NCI-H226 (cell line): ENCODE results near the gene C16orf96.

Experiments used
- DNase-seq: peaks from one replicate; pipeline ENCODE4 v3.0.0-alpha.2; 2015

Gene C16orf96

DNA sequence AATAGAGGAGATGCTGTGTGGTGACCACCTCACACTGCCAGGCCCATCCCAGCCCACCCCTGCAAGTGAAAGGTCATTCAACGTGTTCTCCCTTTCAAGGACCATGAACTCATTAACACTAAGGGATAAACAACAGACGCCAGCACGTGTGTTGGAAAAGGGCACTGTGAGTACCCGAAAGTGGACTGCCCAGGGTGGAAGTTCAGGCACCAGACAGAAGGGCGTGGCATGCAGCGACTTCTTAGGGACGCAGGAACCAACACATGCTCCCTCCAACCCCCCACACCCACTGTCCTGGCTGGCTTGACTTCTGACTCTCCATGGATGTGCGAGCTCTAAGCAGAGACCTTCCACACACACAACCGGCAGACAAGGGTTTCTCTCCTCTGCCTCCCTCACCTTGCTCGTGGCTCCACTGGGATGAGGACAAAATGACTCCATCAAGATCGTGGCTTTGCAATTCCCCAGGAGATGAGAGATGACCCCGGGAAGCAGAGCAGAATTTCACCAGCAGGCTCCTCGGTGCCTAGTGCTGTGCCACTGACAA, 47.6 kb downstream of the C16orf96 start:
- no peak for DNase-seq

DNA sequence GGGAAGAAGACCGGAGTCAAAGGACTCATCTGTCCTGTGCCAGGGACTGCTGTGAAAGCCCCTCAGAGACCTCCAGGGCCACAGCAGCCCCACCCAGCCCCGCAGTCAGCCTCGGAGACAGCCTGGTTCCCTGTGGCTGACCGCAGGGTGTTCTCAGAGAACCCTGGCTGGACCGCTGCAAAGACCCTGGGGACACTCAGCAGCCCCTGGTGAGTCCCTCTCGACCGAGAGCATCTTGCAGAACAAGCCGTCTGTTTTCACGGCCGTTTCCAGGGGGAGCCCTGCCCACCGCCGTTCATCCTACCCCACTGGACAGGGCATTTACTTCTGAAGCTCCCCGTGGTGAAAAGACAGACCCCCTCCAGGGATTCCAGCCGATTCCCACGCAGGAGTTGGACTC, 48.3 kb downstream of the C16orf96 start:
- no peak for DNase-seq

DNA sequence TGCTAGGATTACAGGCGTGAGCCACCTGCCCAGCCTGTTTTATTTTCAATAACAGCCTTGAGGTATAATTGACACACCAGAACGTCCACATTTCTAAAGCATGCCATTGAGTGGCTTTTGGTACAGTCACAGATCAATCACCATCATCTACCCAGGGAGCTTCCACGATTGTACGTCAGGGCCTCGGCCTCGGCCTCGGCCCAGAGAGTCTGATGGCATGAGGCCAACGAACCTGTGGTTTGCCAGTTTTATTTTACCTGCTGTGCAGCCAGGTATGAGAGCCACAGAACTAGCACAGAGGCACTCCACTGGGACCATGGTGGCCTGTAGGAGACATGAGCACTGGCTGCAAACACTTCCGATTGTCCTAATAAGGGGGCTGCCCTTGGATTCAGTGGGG, 50.2 kb downstream of the C16orf96 start:
- no peak for DNase-seq

- no peak for DNase-seq
These were observed 51.9 kb downstream of the C16orf96 start for GRCh38 chr16:4607841-4608703.

- DNase-seq, result no peak
These were observed 52.5 kb downstream of the C16orf96 start for GRCh38 chr16:4608704-4608980.

- DNase-seq, result no peak
These were observed 53.3 kb downstream of the C16orf96 start for GRCh38 chr16:4609200-4610010.

GRCh38 chr16:4610011-4611005, 54.2 kb downstream of the C16orf96 start:
- DNase-seq, result no peak

- no peak for DNase-seq
These were observed 55.3 kb downstream of the C16orf96 start for GRCh38 chr16:4611337-4612021.

DNA sequence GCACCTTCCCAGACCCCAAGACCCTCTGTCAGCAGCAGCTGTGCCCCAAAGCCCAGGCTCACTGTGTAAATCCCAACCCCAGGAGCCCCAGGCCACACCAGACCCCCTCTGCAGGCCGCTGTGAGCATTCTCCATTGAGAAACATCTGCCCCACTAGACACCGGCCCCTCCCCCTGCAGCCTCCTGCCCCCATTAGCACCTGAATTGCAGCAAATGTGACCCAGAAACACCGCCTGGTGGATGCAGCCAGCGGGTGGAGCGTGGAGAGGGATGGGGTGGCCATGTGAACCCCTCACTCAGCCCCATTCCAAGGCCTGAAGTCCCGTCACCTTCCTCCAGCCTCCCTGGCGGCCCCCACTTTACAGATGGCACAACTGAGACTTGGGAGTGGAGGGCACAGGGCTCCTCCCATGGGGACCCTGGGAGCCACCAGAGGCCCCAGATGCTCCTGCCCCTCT, 56.4 kb downstream of the C16orf96 start:
- no peak for DNase-seq

DNA sequence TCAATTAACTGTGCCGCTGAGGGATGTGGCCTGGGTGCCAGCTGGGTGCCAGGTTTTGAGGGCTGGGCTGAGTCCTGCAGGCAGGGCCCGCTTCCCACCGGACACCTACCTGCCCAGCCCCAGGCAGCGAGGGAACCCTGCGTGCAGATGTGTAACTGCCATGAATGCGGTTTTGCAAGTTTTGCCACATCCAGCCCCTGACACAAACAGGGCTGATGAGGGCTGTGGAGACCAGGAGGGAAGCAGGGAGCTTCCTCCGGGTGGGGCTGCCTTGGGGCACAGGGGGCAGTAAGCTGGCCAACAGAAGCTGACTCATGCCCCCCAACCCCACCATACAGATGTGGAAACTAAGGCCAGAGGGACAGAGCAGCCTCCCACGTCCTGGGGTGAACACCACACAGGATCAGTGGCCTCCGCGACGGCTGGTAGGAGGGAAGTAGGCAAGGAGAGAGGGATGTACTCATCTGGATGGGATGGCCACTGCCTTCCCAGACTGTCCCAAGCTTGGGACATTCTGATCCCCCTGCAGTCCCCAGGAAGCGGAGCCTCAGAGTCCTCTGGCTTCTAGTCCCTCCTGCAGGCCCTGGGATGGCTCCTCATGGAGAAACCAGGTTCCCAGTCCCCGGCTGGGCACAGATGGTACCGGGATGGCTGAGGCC, 57.0 kb downstream of the C16orf96 start:
- DNase-seq, result no peak

DNA sequence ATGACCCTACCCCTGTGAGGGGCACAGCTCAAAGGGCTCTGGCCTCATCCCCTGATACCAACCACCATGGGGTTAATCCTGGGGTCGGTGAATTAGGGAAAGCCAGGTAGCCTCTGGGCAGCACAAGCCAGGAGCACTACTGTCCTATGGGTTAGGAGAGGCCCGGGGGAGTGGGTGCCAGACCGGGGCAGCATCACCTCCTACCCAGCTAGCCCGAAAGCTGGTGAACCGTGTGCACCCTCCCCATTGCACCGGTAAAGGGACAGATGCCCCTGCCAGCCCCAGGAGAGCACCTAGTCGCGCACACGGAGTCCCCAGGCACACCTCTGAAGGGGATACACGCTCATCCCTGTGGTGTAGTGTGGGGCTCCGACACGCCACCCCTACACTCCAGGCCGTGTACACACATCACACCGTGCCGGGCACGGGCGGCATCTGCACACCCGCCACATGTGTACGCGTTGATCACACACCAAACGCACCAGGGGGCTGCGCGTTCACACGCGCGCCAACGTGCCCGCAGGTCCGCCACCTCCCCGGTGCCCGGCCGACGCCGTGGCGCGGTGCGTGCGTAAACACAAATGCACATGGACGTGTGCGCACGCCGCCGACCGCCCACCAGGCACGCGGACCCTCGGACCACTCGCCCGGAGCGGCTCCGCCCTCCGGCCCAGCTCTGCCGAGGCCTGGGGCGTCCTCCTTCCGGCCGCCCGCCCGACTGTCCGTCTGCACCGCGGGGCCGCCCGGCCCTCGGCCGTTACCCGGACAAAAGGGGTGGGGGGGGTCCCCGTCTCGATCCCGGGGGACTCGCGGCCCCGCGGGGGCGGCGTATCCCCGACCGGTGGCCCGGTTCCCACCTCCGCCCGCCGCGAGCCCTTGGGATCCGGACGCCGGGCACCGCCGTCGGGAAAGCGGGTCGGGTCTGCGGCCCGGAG, 57.8 kb downstream of the C16orf96 start:
- DNase-seq, result no peak

- DNase-seq, result peak; percentile 86
These were observed 58.6 kb downstream of the C16orf96 start, which contains the start of gene UBALD1 for GRCh38 chr16:4614571-4615383. UBALD1 (minus strand) TSS chr16:4614888; CDS start chr16:4614797, 91 bp downstream.

GRCh38 chr16:4615384-4616046, 59.4 kb downstream of the C16orf96 start:
- DNase-seq, result no peak

DNA sequence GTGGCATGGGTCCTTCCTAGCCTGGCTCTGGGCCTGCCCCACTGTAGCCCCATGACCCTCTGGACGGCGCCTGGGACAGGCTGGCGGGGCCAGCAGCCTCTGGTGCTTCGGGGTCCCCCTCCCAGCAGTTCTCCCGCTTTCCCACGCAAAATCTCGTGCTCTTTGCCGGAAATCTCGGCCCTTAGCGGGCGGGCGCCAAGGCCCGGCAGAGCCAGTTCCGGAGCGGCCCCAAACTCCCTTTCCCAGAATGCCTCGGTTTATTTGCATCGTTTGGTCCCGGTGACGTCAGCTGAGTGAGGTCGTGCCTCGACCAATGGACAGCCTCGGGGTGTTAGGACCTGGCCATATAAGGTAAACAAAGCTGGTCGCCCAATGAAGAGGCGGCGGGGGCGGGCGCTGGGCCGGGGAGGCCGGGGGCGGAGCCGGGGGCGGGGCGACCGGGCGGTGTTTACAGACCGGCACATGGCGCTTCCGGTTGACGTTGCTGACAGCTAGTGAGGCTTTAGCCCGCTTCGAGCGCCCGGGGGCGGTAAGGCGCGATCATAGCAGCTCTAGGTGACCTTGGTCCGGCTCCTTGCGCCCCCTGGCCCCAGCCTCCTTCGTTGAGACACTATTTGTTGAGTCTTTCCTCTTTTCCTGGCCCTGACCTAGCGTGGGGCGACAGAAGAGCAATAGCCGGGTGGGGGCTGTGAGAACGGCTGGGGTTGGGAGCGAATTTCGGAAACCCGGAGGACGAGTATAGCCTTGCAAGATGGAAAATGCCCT, 60.1 kb downstream of the C16orf96 start:
- DNase-seq, result peak; percentile 100

- DNase-seq, result no peak
These were observed 61.7 kb downstream of the C16orf96 start for GRCh38 chr16:4617880-4618279.

DNA sequence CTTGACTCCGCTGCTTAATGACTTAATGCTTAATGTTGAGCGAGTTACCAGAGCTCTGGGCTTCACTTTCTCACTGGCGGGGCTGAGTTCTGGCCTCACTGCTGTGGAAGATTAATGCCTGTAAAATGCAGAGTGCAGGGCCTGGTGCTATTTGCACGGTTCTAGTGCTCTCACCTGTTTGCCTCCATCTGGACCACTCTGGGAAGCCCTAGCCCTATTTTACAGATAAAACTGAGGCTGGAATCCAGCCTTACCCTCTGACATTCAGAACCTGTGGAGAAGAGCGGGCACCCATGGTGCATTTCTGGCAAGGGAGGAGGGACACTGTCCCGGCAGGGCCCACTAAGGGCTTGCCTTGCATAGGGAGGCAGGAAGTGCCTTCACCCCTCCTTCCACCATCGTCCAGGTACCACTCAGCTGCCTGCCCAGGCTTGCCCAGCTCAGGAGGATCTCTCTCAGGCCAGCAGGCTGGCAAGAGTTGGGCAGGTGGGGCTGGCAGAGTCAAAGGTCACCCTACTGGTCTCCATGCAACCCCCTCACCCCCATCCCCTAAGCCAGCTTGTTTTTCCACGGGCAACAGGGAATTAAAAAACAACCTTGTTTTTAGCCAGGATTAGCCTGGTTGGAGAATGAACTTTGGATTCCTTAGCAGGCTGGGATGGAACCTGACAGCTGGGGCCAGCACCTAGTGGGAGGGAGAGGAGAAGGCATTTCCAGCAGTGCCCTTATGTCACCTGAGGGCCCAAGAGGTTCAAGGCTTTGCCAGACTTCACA, 62.7 kb downstream of the C16orf96 start:
- DNase-seq, result no peak

GRCh38 chr16:4623593-4623992, 67.5 kb downstream of the C16orf96 start:
- DNase-seq, result no peak
